ENCODE results near the gene PIP5KL1.

DNA sequence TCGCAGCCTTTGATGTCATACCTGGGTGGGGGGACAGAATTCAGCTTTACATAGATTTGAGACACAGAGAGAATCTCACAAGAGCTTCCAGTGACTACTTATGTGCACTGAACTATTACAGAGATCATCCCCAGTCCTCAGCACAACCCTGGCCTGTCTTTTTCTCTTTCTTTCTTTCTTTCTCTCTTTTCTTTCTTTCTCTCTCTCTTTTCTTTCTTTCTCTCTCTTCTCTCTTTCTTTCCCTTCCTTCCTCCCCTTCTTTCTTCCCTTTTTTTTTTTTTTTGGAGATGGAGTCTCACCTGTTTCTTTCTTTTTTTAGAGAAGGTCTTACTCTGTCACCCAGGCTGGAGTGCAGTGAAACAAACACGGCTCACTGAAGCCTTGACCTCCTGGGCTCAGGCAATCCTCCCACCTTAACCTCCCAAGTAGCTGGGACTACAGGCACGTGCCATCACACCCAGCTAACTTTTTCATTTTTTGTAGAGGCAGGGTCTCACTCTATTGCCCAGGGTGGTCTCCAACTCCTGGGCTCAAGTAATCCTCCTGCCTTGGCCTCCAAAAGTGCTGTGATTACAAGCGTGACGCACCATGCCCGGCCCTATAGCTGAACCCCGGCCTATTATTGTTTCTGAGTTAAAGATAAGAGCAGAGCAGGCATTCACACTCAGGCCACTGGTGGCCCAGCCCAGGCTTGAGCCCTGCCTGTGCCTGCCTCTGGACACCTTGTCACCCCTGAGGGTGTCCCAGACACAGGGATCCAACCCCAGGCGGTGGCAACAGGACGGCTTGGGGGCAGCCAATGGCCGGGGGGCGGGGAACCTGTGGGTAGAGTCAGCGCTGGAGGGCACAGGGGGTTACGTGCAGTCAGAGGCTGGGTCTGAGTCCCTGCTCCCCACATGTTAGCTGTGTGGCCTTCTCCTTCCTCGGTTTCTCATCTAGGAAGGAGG lies 4.3 kb downstream of the PIP5KL1 start:
- TF ChIP-seq POLR2AphosphoS5 (IDR thresholded peaks at IDR 0.05; ENCODE audit: low read depth, low read length) = no peak
- no peak for TF ChIP-seq POLR2A (IDR thresholded peaks at IDR 0.05; ENCODE audit: low read depth, low read length)
